COLO668 (cell line): ENCODE data around the gene UNC119.
"Not testable (repeated sequence)": the region's sequence is repeated elsewhere in the genome, so short reads cannot be mapped to it uniquely, and the experiment has no call there.

Source experiments
- DNase-seq: peaks from one replicate; lab custom pipeline; 2025; ENCODE audit not compliant: unreplicated experiment; lab: John Stamatoyannopoulos, UW

Gene UNC119

GRCh38 chr17:28523186-28523585, 29.2 kb downstream of the UNC119 start:
- DNase-seq = no peak

- DNase-seq = not testable (repeated sequence)
Observed at GRCh38 chr17:28522281-28522680, 30.1 kb downstream of the UNC119 start.

GRCh38 chr17:28521311-28522085, 30.9 kb downstream of the UNC119 start:
- DNase-seq = no peak

GRCh38 chr17:28520687-28521086, 31.7 kb downstream of the UNC119 start:
- DNase-seq = no peak

- no peak for DNase-seq
Observed at GRCh38 chr17:28519236-28519635, 33.2 kb downstream of the UNC119 start.

- DNase-seq = no peak
Observed at GRCh38 chr17:28518578-28518977, 33.8 kb downstream of the UNC119 start.

GRCh38 chr17:28518132-28518531, 34.3 kb downstream of the UNC119 start:
- DNase-seq = no peak

GRCh38 chr17:28515518-28515917, 36.9 kb downstream of the UNC119 start:
- no peak for DNase-seq

- no peak for DNase-seq
Observed at GRCh38 chr17:28514561-28515002, 37.8 kb downstream of the UNC119 start.

GRCh38 chr17:28513476-28513875, 38.9 kb downstream of the UNC119 start:
- no peak for DNase-seq

GRCh38 chr17:28511858-28512461, 40.5 kb downstream of the UNC119 start:
- DNase-seq = no peak

- no peak for DNase-seq
Observed at GRCh38 chr17:28509789-28510188, 42.6 kb downstream of the UNC119 start.

- no peak for DNase-seq
Observed at GRCh38 chr17:28508211-28508724, 44.2 kb downstream of the UNC119 start.

GRCh38 chr17:28507567-28508203, 44.7 kb downstream of the UNC119 start:
- no peak for DNase-seq

GRCh38 chr17:28506763-28507487, 45.5 kb downstream of the UNC119 start:
- no peak for DNase-seq

- no peak for DNase-seq
Observed at GRCh38 chr17:28505986-28506665, 46.3 kb downstream of the UNC119 start, which contains the start of gene FOXN1. TSS of gene FOXN1 (plus strand) at chr17:28506348. CDS start at chr17:28523970, 17,622 bp downstream.

GRCh38 chr17:28503420-28503819, 49.0 kb downstream of the UNC119 start:
- DNase-seq = no peak

- DNase-seq = no peak
Observed at GRCh38 chr17:28501421-28502284, 50.8 kb downstream of the UNC119 start.

GRCh38 chr17:28500712-28501379, 51.6 kb downstream of the UNC119 start:
- DNase-seq = no peak
